Smooth muscle cell (in vitro differentiated cells): Measurements from ENCODE around the gene GAS2. TPM values are rescaled to one million over a fixed set of nuclear protein-coding genes. Genes with fewer than 3 reads are reported as not detected.
A peak's percentile ranks its signal among the peaks of the same experiment; 100 is the strongest.

ENCODE experiments used
- DNase-seq: peaks from one replicate; lab custom pipeline; 2025; ENCODE audit not compliant: unreplicated experiment; lab: John Stamatoyannopoulos, UW
- H2AFZ ChIP-seq: fragments of 200-600 bp; sonication (generic); 2 replicates; pipeline ENCODE4 v1.6.0; 2016; ENCODE audit warnings: antibody characterized with exemption, low read depth, mild to moderate bottlenecking
- H3F3A ChIP-seq: fragments of 200-600 bp; sonication (generic); 2 replicates; pipeline ENCODE4 v1.6.0; 2017; ENCODE audit warnings: antibody characterized with exemption, low read depth
- H3K27ac ChIP-seq: fragments of 200-600 bp; sonication (generic); 2 replicates; pipeline ENCODE4 v1.5.1; 2016; ENCODE audit warnings: low read depth, mild to moderate bottlenecking
- H3K27me3 ChIP-seq: fragments of 200-600 bp; sonication (generic); 2 replicates; pipeline ENCODE4 v1.6.1; 2016; ENCODE audit warnings: low read depth, mild to moderate bottlenecking
- H3K36me3 ChIP-seq: fragments of 200-600 bp; sonication (generic); 2 replicates; pipeline ENCODE4 v1.5.1; 2016; ENCODE audit warnings: low read depth
- H3K4me1 ChIP-seq: fragments of 200-600 bp; sonication (generic); 2 replicates; pipeline ENCODE4 v1.5.1; 2016; ENCODE audit warnings: low read depth
- H3K4me2 ChIP-seq: fragments of 200-600 bp; sonication (generic); 2 replicates; pipeline ENCODE4 v1.6.0; 2016; ENCODE audit warnings: mild to moderate bottlenecking
- H3K4me3 ChIP-seq: fragments of 200-600 bp; sonication (generic); 2 replicates; pipeline ENCODE4 v1.5.1; 2016; ENCODE audit warnings: mild to moderate bottlenecking
- H3K79me2 ChIP-seq: fragments of 200-600 bp; sonication (generic); 2 replicates; pipeline ENCODE4 v1.6.0; 2016; ENCODE audit warnings: low read depth, mild to moderate bottlenecking
- H3K9ac ChIP-seq: fragments of 200-600 bp; sonication (generic); 2 replicates; pipeline ENCODE4 v1.6.0; 2016; ENCODE audit warnings: low read depth
- H3K9me3 ChIP-seq: fragments of 200-600 bp; sonication (generic); replicated peaks from 2 replicates; pipeline ENCODE4 v1.5.1; 2016; ENCODE audit warnings: low read depth
- H4K20me1 ChIP-seq: fragments of 200-600 bp; sonication (generic); 2 replicates; pipeline ENCODE4 v1.6.0; 2016; ENCODE audit warnings: low read depth
- CTCF ChIP-seq: fragments of 200-600 bp; sonication (generic); IDR thresholded peaks from 2 replicates; pipeline ENCODE4 v1.5.1; 2017; ENCODE audit warnings: borderline replicate concordance, mild to moderate bottlenecking, antibody characterized with exemption; ENCODE audit not compliant: insufficient read depth, poor library complexity, severe bottlenecking
- WGBS: methylation state at CpG from one replicate; pipeline ENCODE4 v1.1.7; 2016; ENCODE audit warnings: low lambda C conversion rate; 5-methylcytosine and 5-hydroxymethylcytosine counted together
- polyA plus RNA-seq: library from polyadenylated mRNA; unstranded; fragments of >200 nt; fragmentation: Nextera tagmentation; extraction: Ambion mirVana; gene quantifications from 2 replicates; pipeline ENCODE4 v1.2.1, GENCODE V29; 2016
- total RNA-seq: library from RNA; depleted of rRNA; stranded (reverse); fragments of >200 nt; gene quantifications from 2 replicates; pipeline ENCODE4 v1.2.3, GENCODE V29; 2014

Gene GAS2
- total RNA-seq (0.31 and 0.36 TPM in 2 replicates), polyA plus RNA-seq (0.71 and 1.3 TPM in 2 replicates)

- Histone ChIP-seq H4K20me1 (no peaks in the 10 kb centered on the region), H3K4me2 (peak within 1 kb of the TSS; percentile 85), H3K4me3 (peak within 1 kb of the TSS; percentile 63), H3K4me1 (peaks cover 4% of the 10 kb centered on the region), H3F3A (no peaks in the 10 kb centered on the region), H3K79me2 (no peaks in the 10 kb centered on the region), H2AFZ (peak within 1 kb of the TSS; percentile 75), H3K9me3 (no peaks in the 10 kb centered on the region), H3K27ac (no peak within 1 kb of the TSS), H3K36me3 (no peaks in the 10 kb centered on the region), H3K9ac (no peak within 1 kb of the TSS), H3K27me3 (peaks cover 55% of the 10 kb centered on the region)
- DNase-seq: no peak
- 13% methylated on average over 8 of the region's 8 CpGs for WGBS
- TF ChIP-seq CTCF: no peak
Observed at GRCh38 chr11:22666325-22666687, at the start of gene GAS2. Gene GAS2 (plus strand): TSS chr11:22666611. CDS start chr11:22674870, 8,259 bp downstream.

- no peaks in the 10 kb centered on the region for H3F3A ChIP-seq
- H3K4me2 ChIP-seq: no peak overlapping the region
- H3K4me1 ChIP-seq: no peaks in the 10 kb centered on the region
- H3K9ac ChIP-seq: no peak overlapping the region
- H2AFZ ChIP-seq: no peak overlapping the region
- no peak for TF ChIP-seq CTCF
- no peaks in the 10 kb centered on the region for H3K36me3 ChIP-seq
- 88% methylated on average over 5 of the region's 5 CpGs for WGBS
- peaks cover 7% of the 10 kb centered on the region for H3K79me2 ChIP-seq
- no peaks in the 10 kb centered on the region for H3K9me3 ChIP-seq
- no peak overlapping the region for H3K4me3 ChIP-seq
- H3K27ac ChIP-seq: no peak overlapping the region
- H4K20me1 ChIP-seq: no peaks in the 10 kb centered on the region
- DNase-seq: no peak
- H3K27me3 ChIP-seq: no peaks in the 10 kb centered on the region
Observed at GRCh38 chr11:22617868-22618267, 48.5 kb upstream of the GAS2 start.

- Histone ChIP-seq H2AFZ (peak overlapping the region; percentile 97), H3K9me3 (no peaks in the 10 kb centered on the region)
Observed at GRCh38 chr11:22624742-22625447, 41.5 kb upstream of the GAS2 start.

More at GRCh38 chr11:22624742-22625447, 41.5 kb upstream of the GAS2 start:
- 3% methylated on average over 31 of the region's 31 CpGs for WGBS
- no peak for DNase-seq
- peaks cover 15% of the 10 kb centered on the region for H3K4me1 ChIP-seq
- peaks cover 22% of the 10 kb centered on the region for H3K79me2 ChIP-seq
- no peaks in the 10 kb centered on the region for H3K36me3 ChIP-seq
- H3K4me2 ChIP-seq: peak overlapping the region; percentile 89
- H3K4me3 ChIP-seq: peak overlapping the region; percentile 86
- no peaks in the 10 kb centered on the region for H3F3A ChIP-seq
- peak overlapping the region; percentile 73 for H3K9ac ChIP-seq
- H3K27me3 ChIP-seq: no peaks in the 10 kb centered on the region
- peak overlapping the region; percentile 81 for H3K27ac ChIP-seq
- H4K20me1 ChIP-seq: no peaks in the 10 kb centered on the region
- TF ChIP-seq CTCF: peak; percentile 19
